HG03378 (cell line): ENCODE results near the gene WDR77.

Source experiments
- ATAC-seq: cut with Tn5 transposase; IDR thresholded peaks from one replicate; pipeline ENCODE4 v1.9.1; 2021; ENCODE audit warnings: mild to moderate bottlenecking, moderate library complexity; ENCODE audit not compliant: unreplicated experiment

Gene WDR77

GRCh38 chr1:111448918-111449702 lies at the start of gene WDR77, which contains the start of gene ATP5PB:
Gene WDR77 (minus strand): TSS chr1:111449256. CDS start chr1:111449169, 87 bp downstream.
Gene ATP5PB (plus strand): TSS chr1:111449464. CDS start chr1:111449542, 78 bp downstream.
- ATAC-seq = peak; percentile 91

- ATAC-seq = no peak
These were observed 48.5 kb upstream of the WDR77 start for GRCh38 chr1:111497592-111497991.

- ATAC-seq = no peak
These were observed 47.3 kb upstream of the WDR77 start for GRCh38 chr1:111496398-111496797.

GRCh38 chr1:111491070-111491469 lies 42.0 kb upstream of the WDR77 start:
- no peak for ATAC-seq

GRCh38 chr1:111490220-111490619 lies 41.2 kb upstream of the WDR77 start:
- no peak for ATAC-seq

GRCh38 chr1:111489604-111490003 lies 40.5 kb upstream of the WDR77 start:
- no peak for ATAC-seq

- no peak for ATAC-seq
These were observed 39.6 kb upstream of the WDR77 start for GRCh38 chr1:111488669-111489068.

- no peak for ATAC-seq
These were observed 38.1 kb upstream of the WDR77 start for GRCh38 chr1:111487133-111487532.

GRCh38 chr1:111486431-111486830 lies 37.4 kb upstream of the WDR77 start:
- no peak for ATAC-seq

- ATAC-seq = no peak
These were observed 35.5 kb upstream of the WDR77 start for GRCh38 chr1:111484391-111485026.

GRCh38 chr1:111483876-111484275 lies 34.8 kb upstream of the WDR77 start:
- ATAC-seq = no peak

- no peak for ATAC-seq
These were observed 34.1 kb upstream of the WDR77 start for GRCh38 chr1:111483166-111483565.

GRCh38 chr1:111481387-111482221 lies 32.5 kb upstream of the WDR77 start:
- ATAC-seq = no peak

- no peak for ATAC-seq
These were observed 31.6 kb upstream of the WDR77 start for GRCh38 chr1:111480674-111481073.

- peak; percentile 80 for ATAC-seq
These were observed 27.8 kb upstream of the WDR77 start for GRCh38 chr1:111476761-111477309.

- ATAC-seq = no peak
These were observed 27.2 kb upstream of the WDR77 start for GRCh38 chr1:111476214-111476613.

- ATAC-seq = no peak
These were observed 26.6 kb upstream of the WDR77 start for GRCh38 chr1:111475701-111476100.

GRCh38 chr1:111474521-111474920 lies 25.5 kb upstream of the WDR77 start:
- ATAC-seq = no peak

- no peak for ATAC-seq
These were observed 25.1 kb upstream of the WDR77 start for GRCh38 chr1:111474106-111474505.

GRCh38 chr1:111471538-111471937 lies 22.5 kb upstream of the WDR77 start:
- ATAC-seq = no peak

- ATAC-seq = no peak
These were observed 22.0 kb upstream of the WDR77 start for GRCh38 chr1:111471012-111471411.
